ENCODE data around the gene TRIM3. TPM values are rescaled to one million over a fixed set of nuclear protein-coding genes. Genes with fewer than 3 reads are reported as not detected.
A peak's percentile ranks its signal among the peaks of the same experiment; 100 is the strongest.

Gene TRIM3
- total RNA-seq, 1 experiment from 2014 or later, result 24.9 TPM

GRCh38 chr11:6437993-6438392 lies 35.7 kb downstream of the TRIM3 start:
- no peak for DNase-seq
- no peak overlapping the region for H3K4me3 ChIP-seq (ENCODE audit: insufficient read depth, low read depth, low read length)
- no peaks in the 10 kb centered on the region; the same call in 1 of the 2 replicates for H3K27me3 ChIP-seq (ENCODE audit: control insufficient read depth, insufficient read depth, low read length)
- H3K36me3 ChIP-seq (replicated peaks; ENCODE audit: control insufficient read depth, insufficient read depth, low read length), result no peaks in the 10 kb centered on the region

DNA sequence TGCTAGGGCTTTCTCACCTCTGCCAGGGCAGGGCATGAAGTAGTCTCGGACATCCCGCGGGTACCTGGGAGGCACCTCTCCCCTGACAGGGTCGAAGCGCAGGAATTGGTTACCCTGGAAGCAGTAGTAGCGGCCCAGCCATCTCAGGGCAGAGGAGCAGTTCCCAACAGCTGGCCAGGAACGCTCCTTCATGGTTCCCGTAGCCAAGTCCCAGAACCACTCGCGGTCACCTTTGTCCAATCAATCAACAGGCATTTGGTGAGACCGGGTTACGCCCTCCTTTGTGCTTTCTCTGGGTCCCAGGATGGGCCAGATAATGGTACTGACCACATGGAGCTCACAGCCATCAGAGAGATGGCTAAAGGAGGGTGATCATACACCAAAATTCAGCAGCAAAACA lies 36.3 kb downstream of the TRIM3 start:
- Histone ChIP-seq H3K27me3 (ENCODE audit: control insufficient read depth, insufficient read depth, low read length) (no peaks in the 10 kb centered on the region; the same call in 1 of the 2 replicates), H3K36me3 (replicated peaks; ENCODE audit: control insufficient read depth, insufficient read depth, low read length) (no peaks in the 10 kb centered on the region), H3K4me3 (ENCODE audit: insufficient read depth, low read depth, low read length) (no peak overlapping the region)
- DNase-seq, result no peak

GRCh38 chr11:6433998-6434660 lies 39.6 kb downstream of the TRIM3 start:
- H3K36me3 ChIP-seq (replicated peaks; ENCODE audit: control insufficient read depth, insufficient read depth, low read length), result no peaks in the 10 kb centered on the region
- no peaks in the 10 kb centered on the region; the same call in 1 of the 2 replicates for H3K27me3 ChIP-seq (ENCODE audit: control insufficient read depth, insufficient read depth, low read length)
- DNase-seq, result no peak
- H3K4me3 ChIP-seq (ENCODE audit: insufficient read depth, low read depth, low read length), result no peak overlapping the region

DNA sequence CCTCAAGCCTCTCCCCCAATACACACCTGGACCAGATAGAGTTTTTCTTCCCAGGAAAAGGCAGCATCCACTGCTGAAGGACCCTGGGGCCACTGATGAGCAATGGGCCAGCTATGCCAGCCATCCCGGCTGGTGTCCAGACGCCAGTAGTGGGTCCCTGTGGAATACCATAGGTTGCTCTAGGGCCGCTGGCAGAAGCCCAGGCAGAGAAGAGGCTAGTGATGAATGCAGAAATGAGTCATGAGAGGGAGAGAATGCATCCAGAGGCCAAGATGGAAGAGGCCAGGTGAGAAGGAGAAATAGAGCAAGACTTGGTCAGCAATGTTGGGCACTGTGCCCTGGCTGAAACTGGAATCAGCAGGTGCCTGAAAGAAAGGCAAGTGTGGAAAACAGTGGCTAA lies 41.9 kb downstream of the TRIM3 start:
- H3K4me3 ChIP-seq (ENCODE audit: insufficient read depth, low read depth, low read length), result no peak overlapping the region

DNA sequence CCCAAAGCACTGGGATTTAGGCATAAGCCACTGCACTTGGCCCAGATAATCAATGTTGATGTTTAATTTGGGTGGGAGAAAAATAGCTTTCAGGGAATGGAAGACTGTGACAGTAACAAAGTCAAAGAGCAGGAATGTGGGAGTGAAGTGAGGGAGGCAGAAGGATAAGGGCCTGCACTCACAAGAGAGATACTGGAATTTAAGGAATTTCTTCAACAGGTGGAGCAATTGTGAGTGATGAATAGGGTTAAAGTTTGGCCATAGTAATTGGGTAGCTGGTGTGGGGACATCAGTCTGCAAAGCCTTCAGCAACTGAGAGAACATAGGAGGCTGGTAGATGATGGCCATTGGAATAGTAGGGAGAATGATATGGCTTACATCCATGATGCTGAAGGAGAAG lies 46.2 kb downstream of the TRIM3 start:
- H3K36me3 ChIP-seq (replicated peaks; ENCODE audit: control insufficient read depth, insufficient read depth, low read length), result no peaks in the 10 kb centered on the region
- no peaks in the 10 kb centered on the region; the same call in 1 of the 2 replicates for H3K27me3 ChIP-seq (ENCODE audit: control insufficient read depth, insufficient read depth, low read length)
- H3K4me3 ChIP-seq (ENCODE audit: insufficient read depth, low read depth, low read length), result no peak overlapping the region
- DNase-seq, result peak; percentile 52

More for the DNA sequence above, 41.9 kb downstream of the TRIM3 start:
- H3K27me3 ChIP-seq (ENCODE audit: control insufficient read depth, insufficient read depth, low read length), result no peaks in the 10 kb centered on the region; the same call in 1 of the 2 replicates
- no peak for DNase-seq
- no peaks in the 10 kb centered on the region for H3K36me3 ChIP-seq (replicated peaks; ENCODE audit: control insufficient read depth, insufficient read depth, low read length)

DNA sequence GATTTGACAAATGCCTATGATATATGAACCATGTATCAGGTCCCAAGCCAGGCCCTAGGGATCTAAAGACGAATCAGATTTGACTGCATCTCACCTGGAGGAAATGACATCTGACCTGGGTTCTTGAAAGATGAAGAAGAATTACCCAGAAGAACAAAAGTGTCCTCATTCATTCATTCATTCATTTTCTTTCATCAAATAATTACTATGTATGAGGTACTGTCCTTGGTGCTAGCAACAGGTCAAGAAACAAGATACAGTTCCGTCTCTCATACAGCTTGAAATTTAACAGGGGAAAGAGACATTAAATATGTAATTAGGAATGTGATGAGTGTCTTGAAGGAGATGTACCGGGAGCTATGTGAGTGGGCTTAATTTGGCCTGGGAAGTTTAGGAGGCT lies 53.1 kb downstream of the TRIM3 start:
- Histone ChIP-seq H3K4me3 (ENCODE audit: insufficient read depth, low read depth, low read length) (no peak overlapping the region), H3K27me3 (ENCODE audit: control insufficient read depth, insufficient read depth, low read length) (peaks cover 11% of the 10 kb centered on the region), H3K36me3 (replicated peaks; ENCODE audit: control insufficient read depth, insufficient read depth, low read length) (no peaks in the 10 kb centered on the region)
- no peak for DNase-seq

DNA sequence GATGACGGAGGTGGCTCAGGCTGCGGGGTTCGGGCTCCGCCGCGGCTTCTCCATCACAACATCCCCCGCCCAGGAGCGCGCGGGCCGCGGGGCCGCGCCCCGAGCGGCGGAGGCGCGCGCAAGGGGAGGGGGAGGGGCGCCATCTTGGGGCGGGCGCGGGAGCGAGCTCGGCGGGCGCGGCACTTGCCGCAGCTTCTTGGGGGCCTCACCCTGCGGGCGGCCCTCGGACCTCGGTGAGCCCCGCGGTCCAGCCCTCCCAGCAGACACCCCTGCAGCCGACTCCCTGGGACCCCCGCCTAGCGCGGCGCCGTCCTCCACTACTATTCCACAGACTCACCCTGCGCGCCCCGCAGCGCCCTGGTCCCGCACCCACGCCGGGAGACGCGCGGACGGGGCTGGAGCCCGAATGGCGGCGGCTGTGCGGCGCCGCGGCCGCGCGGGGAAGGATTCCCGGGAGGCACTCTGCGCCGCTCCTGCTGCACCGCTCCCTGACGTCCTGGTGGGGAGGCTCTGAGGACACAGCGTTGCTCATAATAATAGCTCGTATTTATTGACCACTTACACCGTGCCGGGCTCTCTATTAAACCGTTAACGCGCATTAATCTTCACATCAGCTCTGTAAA lies 54.6 kb downstream of the TRIM3 start, which contains the start of gene APBB1:
APBB1 (minus strand) TSS at position 86 of the 623 bp plus-strand sequence. CDS start 7,747 bp downstream, outside the sequence.
- Histone ChIP-seq H3K36me3 (replicated peaks; ENCODE audit: control insufficient read depth, insufficient read depth, low read length) (no peaks in the 10 kb centered on the region; the same call in 1 of the 2 replicates), H3K27me3 (ENCODE audit: control insufficient read depth, insufficient read depth, low read length) (peaks cover 11% of the 10 kb centered on the region), H3K4me3 (ENCODE audit: insufficient read depth, low read depth, low read length) (peak within 1 kb of the TSS; percentile 82)
- DNase-seq, result peak; percentile 98

DNA sequence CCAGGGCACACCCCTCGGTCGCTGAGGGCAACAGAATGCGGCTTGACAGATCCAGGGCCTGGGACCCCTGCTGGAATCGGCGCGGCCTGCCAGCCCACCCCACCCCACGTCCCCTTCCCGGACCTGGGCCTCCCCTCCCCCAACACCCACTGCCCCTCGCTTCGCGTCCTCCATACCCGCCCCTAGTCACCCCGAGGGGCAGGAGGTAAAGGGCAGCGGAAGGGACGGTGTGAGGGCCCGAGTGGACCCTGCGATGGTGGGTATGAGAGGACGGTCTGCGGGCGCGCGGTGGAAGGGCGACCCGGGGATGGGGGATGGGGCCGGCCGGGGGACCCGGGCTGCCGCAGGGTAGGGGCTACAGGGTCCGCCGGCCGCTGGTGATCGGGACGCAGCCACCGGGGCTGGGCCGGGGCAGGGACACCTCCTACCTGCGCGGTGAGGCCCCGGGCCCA lies 55.2 kb downstream of the TRIM3 start:
- Histone ChIP-seq H3K27me3 (ENCODE audit: control insufficient read depth, insufficient read depth, low read length) (peaks cover 11% of the 10 kb centered on the region), H3K4me3 (ENCODE audit: insufficient read depth, low read depth, low read length) (peak overlapping the region; percentile 82), H3K36me3 (replicated peaks; ENCODE audit: control insufficient read depth, insufficient read depth, low read length) (no peaks in the 10 kb centered on the region; the same call in 1 of the 2 replicates)
- peak; percentile 86 for DNase-seq

- Histone ChIP-seq H3K36me3 (replicated peaks; ENCODE audit: control insufficient read depth, insufficient read depth, low read length) (no peaks in the 10 kb centered on the region; the same call in 1 of the 2 replicates), H3K27me3 (ENCODE audit: control insufficient read depth, insufficient read depth, low read length) (peaks cover 11% of the 10 kb centered on the region), H3K4me3 (ENCODE audit: insufficient read depth, low read depth, low read length) (peak overlapping the region; percentile 82)
- no peak for DNase-seq
Observed at GRCh38 chr11:6417907-6418556, 55.7 kb downstream of the TRIM3 start.

- Histone ChIP-seq H3K36me3 (replicated peaks; ENCODE audit: control insufficient read depth, insufficient read depth, low read length) (no peaks in the 10 kb centered on the region; the same call in 1 of the 2 replicates), H3K4me3 (ENCODE audit: insufficient read depth, low read depth, low read length) (no peak overlapping the region), H3K27me3 (ENCODE audit: control insufficient read depth, insufficient read depth, low read length) (peaks cover 11% of the 10 kb centered on the region)
- no peak for DNase-seq
Observed at GRCh38 chr11:6415797-6416196, 57.9 kb downstream of the TRIM3 start.

GRCh38 chr11:6414874-6415328 lies 58.8 kb downstream of the TRIM3 start:
- DNase-seq, result no peak
- H3K27me3 ChIP-seq (ENCODE audit: control insufficient read depth, insufficient read depth, low read length), result peaks cover 7% of the 10 kb centered on the region

GRCh38 chr11:6413791-6414201 lies 59.9 kb downstream of the TRIM3 start:
- Histone ChIP-seq H3K36me3 (replicated peaks; ENCODE audit: control insufficient read depth, insufficient read depth, low read length) (no peaks in the 10 kb centered on the region; the same call in 1 of the 2 replicates), H3K27me3 (ENCODE audit: control insufficient read depth, insufficient read depth, low read length) (no peaks in the 10 kb centered on the region), H3K4me3 (ENCODE audit: insufficient read depth, low read depth, low read length) (no peak overlapping the region)
- DNase-seq, result no peak

More at GRCh38 chr11:6414874-6415328, 58.8 kb downstream of the TRIM3 start:
- H3K36me3 ChIP-seq (replicated peaks; ENCODE audit: control insufficient read depth, insufficient read depth, low read length), result no peaks in the 10 kb centered on the region; the same call in 1 of the 2 replicates
- H3K4me3 ChIP-seq (ENCODE audit: insufficient read depth, low read depth, low read length), result no peak overlapping the region

DNA sequence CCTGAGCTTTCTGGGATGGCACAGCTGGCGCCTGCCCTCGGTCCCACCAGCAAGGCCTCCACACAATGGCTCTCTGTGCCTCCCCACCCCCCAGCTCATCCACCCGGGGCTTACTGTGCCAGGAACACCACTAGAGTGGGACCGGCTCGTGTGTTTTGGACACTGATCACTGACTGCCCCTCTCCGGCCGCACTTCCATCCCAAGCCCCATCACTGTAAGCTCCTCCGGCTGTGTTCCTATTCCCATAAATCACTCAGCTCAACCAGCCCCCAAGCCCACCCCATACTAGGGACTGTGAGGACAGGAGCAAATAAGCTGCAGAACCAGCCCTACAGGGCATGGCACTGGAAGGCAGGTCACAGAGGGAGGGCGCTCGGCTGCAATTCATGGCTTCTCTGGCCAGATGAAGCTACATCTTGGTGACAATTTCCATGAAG lies 62.1 kb downstream of the TRIM3 start:
- Histone ChIP-seq H3K4me3 (ENCODE audit: insufficient read depth, low read depth, low read length) (no peak overlapping the region), H3K36me3 (replicated peaks; ENCODE audit: control insufficient read depth, insufficient read depth, low read length) (no peaks in the 10 kb centered on the region; the same call in 1 of the 2 replicates), H3K27me3 (ENCODE audit: control insufficient read depth, insufficient read depth, low read length) (no peaks in the 10 kb centered on the region)
- no peak for DNase-seq

GRCh38 chr11:6410695-6411430 lies 62.9 kb downstream of the TRIM3 start:
- no peak for DNase-seq
- H3K36me3 ChIP-seq (replicated peaks; ENCODE audit: control insufficient read depth, insufficient read depth, low read length), result no peaks in the 10 kb centered on the region; the same call in 1 of the 2 replicates
- H3K27me3 ChIP-seq (ENCODE audit: control insufficient read depth, insufficient read depth, low read length), result no peaks in the 10 kb centered on the region
- H3K4me3 ChIP-seq (ENCODE audit: insufficient read depth, low read depth, low read length), result no peak overlapping the region

Measured in H7 (cell line).